H9 (cell line): ENCODE measurements around the gene SGCE. TPM values are rescaled to one million over a fixed set of nuclear protein-coding genes. Genes with fewer than 3 reads are reported as not detected.
A peak's percentile ranks its signal among the peaks of the same experiment; 100 is the strongest.

Source experiments
- DNase-seq: peaks from one replicate; pipeline ENCODE4 v3.0.0-alpha.2; 2017
- H2AFZ ChIP-seq: one replicate; pipeline ENCODE4 v1.6.1; 2013; ENCODE audit warnings: mild to moderate bottlenecking, low read length, control low read depth, moderate library complexity
- H2AK5ac ChIP-seq: 2 replicates; pipeline ENCODE4 v1.6.1; 2013; ENCODE audit warnings: low read length, control low read depth, mixed read lengths; ENCODE audit not compliant: insufficient read length
- H2BK120ac ChIP-seq: one replicate; pipeline ENCODE4 v1.6.1; 2013; ENCODE audit warnings: low read depth, mild to moderate bottlenecking, low read length, control low read depth, inconsistent platforms; ENCODE audit not compliant: poor library complexity, severe bottlenecking
- H2BK12ac ChIP-seq: 2 replicates; pipeline ENCODE4 v1.6.1; 2013; ENCODE audit warnings: low read length, control low read depth, mixed read lengths, low read depth; ENCODE audit not compliant: insufficient read length
- H2BK15ac ChIP-seq: 2 replicates; pipeline ENCODE4 v1.6.1; 2013; ENCODE audit warnings: low read depth, low read length, control low read depth
- H2BK20ac ChIP-seq: one replicate; pipeline ENCODE4 v1.6.1; 2013; ENCODE audit warnings: low read depth, mild to moderate bottlenecking, low read length, control low read depth, inconsistent platforms; ENCODE audit not compliant: poor library complexity, severe bottlenecking
- H2BK5ac ChIP-seq: 2 replicates; pipeline ENCODE4 v1.6.1; 2013; ENCODE audit warnings: low read length, control low read depth, mixed read lengths; ENCODE audit not compliant: insufficient read length
- H3K14ac ChIP-seq: 2 replicates; pipeline ENCODE4 v1.6.1; 2013; ENCODE audit warnings: low read length, control low read depth; ENCODE audit not compliant: insufficient read depth
- H3K18ac ChIP-seq: 2 replicates; pipeline ENCODE4 v1.6.1; 2013; ENCODE audit warnings: low read depth, mild to moderate bottlenecking, mixed read lengths, low read length, control low read depth; ENCODE audit not compliant: insufficient read length
- H3K23ac ChIP-seq: 2 replicates; pipeline ENCODE4 v1.6.1; 2013; ENCODE audit warnings: low read length, control low read depth, mixed read lengths, low read depth; ENCODE audit not compliant: insufficient read length
- H3K23me2 ChIP-seq: 2 replicates; pipeline ENCODE4 v1.6.1; 2013; ENCODE audit warnings: low read depth, mild to moderate bottlenecking, mixed read lengths, low read length, control low read depth; ENCODE audit not compliant: insufficient read length, poor library complexity, severe bottlenecking
- H3K27ac ChIP-seq: 2 replicates; pipeline ENCODE4 v1.5.1; 2013; ENCODE audit warnings: low read length, control low read depth, mixed read lengths, low read depth; ENCODE audit not compliant: insufficient read length
- H3K27me3 ChIP-seq: 2 replicates; pipeline ENCODE4 v1.6.1; 2013; ENCODE audit warnings: low read length, control low read depth, inconsistent platforms; ENCODE audit not compliant: insufficient read depth
- H3K4ac ChIP-seq: 2 replicates; pipeline ENCODE4 v1.6.1; 2013; ENCODE audit warnings: low read depth, mild to moderate bottlenecking, control low read depth, inconsistent platforms, low read length, moderate library complexity
- H3K4me1 ChIP-seq: 2 replicates; pipeline ENCODE4 v1.6.1; 2013; ENCODE audit warnings: low read length, control low read depth, inconsistent platforms; ENCODE audit not compliant: insufficient read depth
- H3K4me2 ChIP-seq: 2 replicates; pipeline ENCODE4 v1.6.1; 2013; ENCODE audit warnings: low read length, control low read depth, mixed read lengths; ENCODE audit not compliant: insufficient read length, insufficient read depth
- H3K56ac ChIP-seq: 2 replicates; pipeline ENCODE4 v1.6.1; 2013; ENCODE audit warnings: low read depth, mild to moderate bottlenecking, mixed read lengths, low read length, control low read depth; ENCODE audit not compliant: insufficient read length
- H3K79me1 ChIP-seq: 2 replicates; pipeline ENCODE4 v1.6.1; 2013; ENCODE audit warnings: low read depth, mild to moderate bottlenecking, moderate library complexity, low read length, control low read depth, inconsistent platforms; ENCODE audit not compliant: insufficient read depth, poor library complexity, severe bottlenecking
- H3K79me2 ChIP-seq: 2 replicates; pipeline ENCODE4 v1.6.1; 2013; ENCODE audit warnings: low read length, control low read depth, inconsistent platforms; ENCODE audit not compliant: insufficient read depth
- H3K9ac ChIP-seq: 2 replicates; pipeline ENCODE4 v1.6.1; 2013; ENCODE audit warnings: low read length, control low read depth, mixed read lengths; ENCODE audit not compliant: insufficient read length; ENCODE audit errors: extremely low read depth
- H3K9me3 ChIP-seq: one replicate; pipeline ENCODE4 v1.6.1; 2013; ENCODE audit warnings: low read depth, low read length, inconsistent platforms; ENCODE audit not compliant: control insufficient read depth
- H3T11ph ChIP-seq: one replicate; pipeline ENCODE4 v1.6.1; 2013; ENCODE audit warnings: mild to moderate bottlenecking, low read length, control low read depth, inconsistent platforms
- H4K20me1 ChIP-seq: one replicate; pipeline ENCODE4 v1.6.1; 2013; ENCODE audit not compliant: control insufficient read depth, insufficient read length, insufficient read depth
- H4K5ac ChIP-seq: 2 replicates; pipeline ENCODE4 v1.6.1; 2013; ENCODE audit warnings: low read depth, mild to moderate bottlenecking, mixed read lengths, low read length, control low read depth; ENCODE audit not compliant: insufficient read length
- H4K8ac ChIP-seq: replicated peaks from 2 replicates; pipeline ENCODE4 v1.6.1; 2013; ENCODE audit warnings: low read length, control low read depth, mixed read lengths, low read depth; ENCODE audit not compliant: insufficient read length
- H4K91ac ChIP-seq: 2 replicates; pipeline ENCODE4 v1.6.1; 2013; ENCODE audit warnings: low read depth, mild to moderate bottlenecking, moderate library complexity, mixed read lengths, low read length, control low read depth; ENCODE audit not compliant: insufficient read length
- H3K27ac Mint-ChIP-seq, 3 experiments: 2 replicates in 2 of 3; 3 replicates in 1 of 3; pipeline ENCODE4 v1.8.0; 2020 to 2021; ENCODE audit warnings: mixed read lengths in 3 of 3, mild to moderate bottlenecking in 1 of 3, moderate library complexity in 1 of 3
- H3K27me3 Mint-ChIP-seq: 2 replicates; pipeline ENCODE4 v1.8.0; 2021; ENCODE audit warnings: low read depth, mild to moderate bottlenecking, moderate library complexity, mixed read lengths
- H3K36me3 Mint-ChIP-seq, 3 experiments: 2 replicates in 2 of 3; 3 replicates in 1 of 3; pipeline ENCODE4 v1.8.0; 2020 to 2021; ENCODE audit warnings: low read depth in 3 of 3, mixed read lengths in 3 of 3; ENCODE audit not compliant: insufficient read depth in 1 of 3
- H3K4me1 Mint-ChIP-seq, 2 experiments: 2 replicates each; pipeline ENCODE4 v1.8.0; 2020; ENCODE audit warnings: mixed read lengths in 2 of 2
- H3K4me3 Mint-ChIP-seq, 2 experiments: 2 replicates in 1 of 2; 3 replicates in 1 of 2; pipeline ENCODE4 v1.8.0; 2020 to 2021; ENCODE audit warnings: mild to moderate bottlenecking in 2 of 2, mixed read lengths in 2 of 2, moderate library complexity in 1 of 2
- H3K9me3 Mint-ChIP-seq, 2 experiments: 2 replicates in 1 of 2; 3 replicates in 1 of 2; pipeline ENCODE4 v1.8.0; 2020; ENCODE audit warnings: mild to moderate bottlenecking in 2 of 2, mixed read lengths in 2 of 2, moderate library complexity in 1 of 2
- WGBS: extraction: QIAGEN DNeasy Blood & Tissue Kit; methylation state at CpG from one replicate; pipeline ENCODE4 v1.1.7; 2013; ENCODE audit warnings: missing lambda C conversion rate, low lambda C conversion rate, mixed read lengths; ENCODE audit not compliant: insufficient read length; ENCODE audit errors: extremely low coverage; 5-methylcytosine and 5-hydroxymethylcytosine counted together
- total RNA-seq: library from RNA; stranded (reverse); gene quantifications from 2 replicates; pipeline ENCODE4 v1.2.1, GENCODE V29; 2021
- TF ChIP-seq, protein P1 (sequence below): fragments of 200-600 bp; sonication (generic); conservative IDR thresholded peaks from 3 replicates; pipeline ENCODE4 v1.8.0; 2021; ENCODE audit warnings: antibody characterized with exemption, mild to moderate bottlenecking

Gene SGCE
- total RNA-seq, 1 experiment from 2014 or later, result 30.5 TPM

DNA sequence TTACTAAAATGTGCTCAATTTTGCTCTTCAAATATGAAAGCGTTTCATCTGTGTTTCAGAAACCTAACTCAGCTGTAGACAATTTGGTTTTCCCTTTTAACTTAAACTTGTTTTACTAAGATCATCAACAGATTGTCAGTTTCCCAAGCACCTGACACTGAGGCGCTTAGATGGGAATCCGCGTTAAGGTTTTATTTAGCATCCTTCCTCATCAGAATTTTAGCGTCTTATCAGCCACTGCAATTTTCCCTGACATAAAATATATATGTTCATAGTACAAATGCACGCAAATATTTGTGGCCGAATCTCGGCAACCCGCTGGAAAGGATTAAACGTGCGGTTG, 1.2 kb downstream of the SGCE start:
- Histone ChIP-seq H3K18ac (no peak overlapping the region), H3K79me2 (no peaks in the 10 kb centered on the region; the same call in 1 of the 2 replicates), H3K56ac (no peak overlapping the region), H3K23me2 (peaks cover 13% of the 10 kb centered on the region), H2BK15ac (no peak overlapping the region), H3K4me1 (no peaks in the 10 kb centered on the region), H2BK20ac (no peak overlapping the region), H3K9ac (peak overlapping the region; percentile 74), H3K4me2 (peak overlapping the region; percentile 95), H3K4ac (no peak overlapping the region), H4K5ac (no peak overlapping the region), H2AK5ac (no peak overlapping the region), H3K27ac (no peak overlapping the region), H3T11ph (no peak overlapping the region), H4K91ac (no peak overlapping the region), H2AFZ (peak overlapping the region; percentile 34), H4K8ac (no peak overlapping the region), H3K79me1 (no peaks in the 10 kb centered on the region), H2BK5ac (no peak overlapping the region), H3K14ac (no peak overlapping the region), H3K27me3 (no peaks in the 10 kb centered on the region), H2BK12ac (no peak overlapping the region), H2BK120ac (no peak overlapping the region), H3K9me3 (no peaks in the 10 kb centered on the region), H4K20me1 (no peaks in the 10 kb centered on the region), H3K23ac (no peak overlapping the region)
- no CpG with 5 or more reads among the region's 11 CpGs for WGBS
- Mint-ChIP-seq H3K4me1 (peaks cover 17 to 20% of the 10 kb centered on the region in 2 experiments), H3K27ac (no peak overlapping the region; a peak in 1 of 7 replicates), H3K4me3 (peak overlapping the region; percentile 91 to 92), H3K27me3 (peaks cover 12% of the 10 kb centered on the region), H3K9me3 (peaks cover 13% of the 10 kb centered on the region in 2 experiments), H3K36me3 (peaks cover 11 to 14% (median 12%) of the 10 kb centered on the region in 3 experiments; a peak in 6 of 7 replicates)
- no peak for DNase-seq
- TF ChIP-seq, protein P1, sequence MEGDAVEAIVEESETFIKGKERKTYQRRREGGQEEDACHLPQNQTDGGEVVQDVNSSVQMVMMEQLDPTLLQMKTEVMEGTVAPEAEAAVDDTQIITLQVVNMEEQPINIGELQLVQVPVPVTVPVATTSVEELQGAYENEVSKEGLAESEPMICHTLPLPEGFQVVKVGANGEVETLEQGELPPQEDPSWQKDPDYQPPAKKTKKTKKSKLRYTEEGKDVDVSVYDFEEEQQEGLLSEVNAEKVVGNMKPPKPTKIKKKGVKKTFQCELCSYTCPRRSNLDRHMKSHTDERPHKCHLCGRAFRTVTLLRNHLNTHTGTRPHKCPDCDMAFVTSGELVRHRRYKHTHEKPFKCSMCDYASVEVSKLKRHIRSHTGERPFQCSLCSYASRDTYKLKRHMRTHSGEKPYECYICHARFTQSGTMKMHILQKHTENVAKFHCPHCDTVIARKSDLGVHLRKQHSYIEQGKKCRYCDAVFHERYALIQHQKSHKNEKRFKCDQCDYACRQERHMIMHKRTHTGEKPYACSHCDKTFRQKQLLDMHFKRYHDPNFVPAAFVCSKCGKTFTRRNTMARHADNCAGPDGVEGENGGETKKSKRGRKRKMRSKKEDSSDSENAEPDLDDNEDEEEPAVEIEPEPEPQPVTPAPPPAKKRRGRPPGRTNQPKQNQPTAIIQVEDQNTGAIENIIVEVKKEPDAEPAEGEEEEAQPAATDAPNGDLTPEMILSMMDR, result no peak
